Choroid plexus epithelial cell (primary cell): ENCODE results near the gene OR10A6.

ENCODE experiments used
- DNase-seq: peaks from one replicate; pipeline ENCODE4 v3.0.0-alpha.2; 2010; ENCODE audit warnings: low read depth
- H3K4me3 ChIP-seq: 2 replicates; pipeline ENCODE4 v1.5.1; 2011; ENCODE audit warnings: low read depth, mild to moderate bottlenecking, control low read depth, low read length, moderate library complexity
- TF ChIP-seq, protein P1 (sequence below): conservative IDR thresholded peaks from 2 replicates; pipeline ENCODE4 v1.5.1; 2011; ENCODE audit warnings: low read depth, mild to moderate bottlenecking, control low read depth, inconsistent platforms, low read length, moderate library complexity

OR10A6 gene

DNA sequence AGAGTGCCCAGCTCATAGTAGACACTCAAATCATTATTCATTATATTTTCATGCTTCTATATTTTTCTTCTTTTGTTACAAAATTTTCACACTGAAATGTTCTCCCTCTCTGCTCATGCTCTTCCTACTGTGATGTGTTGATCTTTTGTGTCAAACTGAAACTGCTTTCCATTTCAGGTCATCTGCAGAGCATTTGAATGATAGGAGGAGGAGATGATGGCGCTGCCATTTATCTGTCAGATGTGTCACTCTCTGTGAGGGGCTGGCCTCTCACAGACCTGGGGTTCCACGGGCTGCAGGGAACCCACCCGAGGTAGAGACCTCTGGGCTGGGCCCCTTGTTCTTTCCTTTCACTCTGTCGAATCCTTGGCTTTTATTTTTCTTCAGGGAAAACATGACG, 41.1 kb downstream of the OR10A6 start:
- no peak for DNase-seq
- TF ChIP-seq, protein P1, sequence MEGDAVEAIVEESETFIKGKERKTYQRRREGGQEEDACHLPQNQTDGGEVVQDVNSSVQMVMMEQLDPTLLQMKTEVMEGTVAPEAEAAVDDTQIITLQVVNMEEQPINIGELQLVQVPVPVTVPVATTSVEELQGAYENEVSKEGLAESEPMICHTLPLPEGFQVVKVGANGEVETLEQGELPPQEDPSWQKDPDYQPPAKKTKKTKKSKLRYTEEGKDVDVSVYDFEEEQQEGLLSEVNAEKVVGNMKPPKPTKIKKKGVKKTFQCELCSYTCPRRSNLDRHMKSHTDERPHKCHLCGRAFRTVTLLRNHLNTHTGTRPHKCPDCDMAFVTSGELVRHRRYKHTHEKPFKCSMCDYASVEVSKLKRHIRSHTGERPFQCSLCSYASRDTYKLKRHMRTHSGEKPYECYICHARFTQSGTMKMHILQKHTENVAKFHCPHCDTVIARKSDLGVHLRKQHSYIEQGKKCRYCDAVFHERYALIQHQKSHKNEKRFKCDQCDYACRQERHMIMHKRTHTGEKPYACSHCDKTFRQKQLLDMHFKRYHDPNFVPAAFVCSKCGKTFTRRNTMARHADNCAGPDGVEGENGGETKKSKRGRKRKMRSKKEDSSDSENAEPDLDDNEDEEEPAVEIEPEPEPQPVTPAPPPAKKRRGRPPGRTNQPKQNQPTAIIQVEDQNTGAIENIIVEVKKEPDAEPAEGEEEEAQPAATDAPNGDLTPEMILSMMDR: no peak
- H3K4me3 ChIP-seq: peak overlapping the region; percentile 15

DNA sequence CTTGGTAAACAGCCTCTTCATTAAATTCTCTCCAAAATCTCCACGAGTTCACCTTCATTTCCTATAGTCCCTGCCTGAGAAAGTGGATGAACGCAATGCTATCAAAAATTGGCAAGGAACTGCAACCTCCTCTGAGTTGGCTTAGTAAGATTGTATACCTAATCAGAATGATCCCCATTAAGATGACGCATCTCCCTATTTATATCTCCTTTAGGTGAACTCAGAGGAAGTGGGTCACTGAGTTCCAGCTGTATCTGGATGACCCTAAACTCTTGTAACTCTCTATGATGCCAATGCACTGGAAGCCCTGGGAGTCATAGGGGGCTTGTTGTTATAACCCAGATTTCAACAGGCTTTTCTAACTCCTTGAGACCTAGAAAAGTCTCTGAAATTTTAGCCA, 48.2 kb downstream of the OR10A6 start:
- no peak overlapping the region for H3K4me3 ChIP-seq
- DNase-seq: peak; percentile 84
- TF ChIP-seq, protein P1: no peak
